ENCODE results near the gene SMYD3.

DNA sequence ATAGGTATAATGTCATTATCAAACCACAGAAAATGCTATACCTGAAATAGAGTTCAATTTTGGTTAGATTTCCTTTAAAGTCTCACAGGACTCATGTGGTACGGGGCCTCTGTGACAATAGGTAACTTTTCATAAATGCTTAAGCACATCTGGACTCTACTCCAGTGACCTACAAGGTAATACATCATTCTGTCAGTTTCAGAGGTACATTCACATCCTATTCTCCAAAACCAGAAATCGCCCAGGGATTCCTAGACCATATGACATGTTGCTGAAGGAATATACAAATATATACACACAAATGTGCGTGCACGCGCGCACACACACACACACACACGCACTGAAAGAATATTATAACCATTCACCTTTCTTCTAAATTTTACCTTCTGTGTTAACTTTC lies 311.8 kb downstream of the SMYD3 start:
- TF ChIP-seq POLR2A (IDR thresholded peaks at IDR 0.05) = no peak
- TF ChIP-seq, protein P1, sequence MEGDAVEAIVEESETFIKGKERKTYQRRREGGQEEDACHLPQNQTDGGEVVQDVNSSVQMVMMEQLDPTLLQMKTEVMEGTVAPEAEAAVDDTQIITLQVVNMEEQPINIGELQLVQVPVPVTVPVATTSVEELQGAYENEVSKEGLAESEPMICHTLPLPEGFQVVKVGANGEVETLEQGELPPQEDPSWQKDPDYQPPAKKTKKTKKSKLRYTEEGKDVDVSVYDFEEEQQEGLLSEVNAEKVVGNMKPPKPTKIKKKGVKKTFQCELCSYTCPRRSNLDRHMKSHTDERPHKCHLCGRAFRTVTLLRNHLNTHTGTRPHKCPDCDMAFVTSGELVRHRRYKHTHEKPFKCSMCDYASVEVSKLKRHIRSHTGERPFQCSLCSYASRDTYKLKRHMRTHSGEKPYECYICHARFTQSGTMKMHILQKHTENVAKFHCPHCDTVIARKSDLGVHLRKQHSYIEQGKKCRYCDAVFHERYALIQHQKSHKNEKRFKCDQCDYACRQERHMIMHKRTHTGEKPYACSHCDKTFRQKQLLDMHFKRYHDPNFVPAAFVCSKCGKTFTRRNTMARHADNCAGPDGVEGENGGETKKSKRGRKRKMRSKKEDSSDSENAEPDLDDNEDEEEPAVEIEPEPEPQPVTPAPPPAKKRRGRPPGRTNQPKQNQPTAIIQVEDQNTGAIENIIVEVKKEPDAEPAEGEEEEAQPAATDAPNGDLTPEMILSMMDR (IDR thresholded peaks at IDR 0.05) = no peak
